GM18508 (cell line): ENCODE results near the gene MLC1.

Experiments used
- ATAC-seq: cut with Tn5 transposase; IDR thresholded peaks from one replicate; pipeline ENCODE4 v1.9.1; 2021; ENCODE audit warnings: moderate number of reproducible peaks; ENCODE audit not compliant: insufficient read depth, unreplicated experiment

The MLC1 gene

GRCh38 chr22:50085211-50085972 is at the start of gene MLC1:
Gene MLC1 (minus strand): TSS chr22:50085426. CDS start chr22:50084902, 524 bp downstream.
- no peak for ATAC-seq

GRCh38 chr22:50134481-50134880 is 49.3 kb upstream of the MLC1 start:
- ATAC-seq = no peak

- ATAC-seq = no peak
Measured at GRCh38 chr22:50131894-50132293, 46.7 kb upstream of the MLC1 start.

DNA sequence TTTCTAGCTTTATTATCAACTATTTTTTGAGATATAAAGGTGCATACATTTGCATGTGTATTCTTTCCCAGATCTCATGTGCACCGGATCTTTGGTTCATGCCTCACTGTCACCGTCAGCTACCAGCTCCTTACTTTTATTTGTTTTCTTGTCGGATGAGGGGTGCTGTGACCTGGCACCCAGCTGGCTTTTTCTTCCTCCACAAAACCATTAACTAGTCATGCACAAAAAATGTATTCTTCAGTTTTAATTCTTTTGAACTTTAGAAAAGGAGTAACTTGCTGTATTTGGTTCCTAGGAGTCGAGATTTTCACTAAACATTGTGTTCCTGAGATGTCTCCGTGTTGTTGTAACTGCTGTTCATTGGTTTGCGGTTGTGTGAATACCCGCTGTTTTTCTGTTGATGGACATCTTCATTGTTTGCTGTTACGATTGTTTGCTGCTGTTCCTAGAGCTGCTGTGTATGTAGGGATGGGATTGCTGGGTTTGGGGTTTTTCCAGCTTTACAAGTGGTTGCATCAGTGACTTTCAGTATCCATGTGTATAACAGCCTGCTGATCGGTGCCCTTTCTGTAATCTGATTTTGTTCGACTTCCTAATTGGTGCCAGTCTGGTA is 44.0 kb upstream of the MLC1 start:
- ATAC-seq = no peak

GRCh38 chr22:50125029-50125428 is 39.8 kb upstream of the MLC1 start:
- ATAC-seq = no peak

DNA sequence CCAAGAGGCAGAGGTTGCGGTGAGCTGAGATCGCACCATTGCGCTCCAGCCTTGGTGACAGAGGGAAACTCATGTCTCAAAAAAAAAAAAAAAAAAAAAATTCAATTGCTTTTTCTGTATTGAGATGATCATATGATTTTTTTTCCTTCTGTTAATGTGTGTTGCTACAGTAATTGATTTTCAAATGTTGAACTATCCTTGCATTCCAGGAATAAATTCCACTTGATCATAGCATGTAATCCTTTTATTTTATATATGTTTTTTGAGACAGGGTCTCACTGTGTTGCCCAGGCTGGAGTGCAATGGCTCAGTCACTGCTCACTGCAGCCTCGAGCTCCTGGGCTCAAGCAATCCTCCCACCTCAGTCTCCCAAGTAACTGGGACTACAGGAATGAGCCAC is 37.9 kb upstream of the MLC1 start:
- no peak for ATAC-seq

- no peak for ATAC-seq
Measured at GRCh38 chr22:50121202-50121740, 36.0 kb upstream of the MLC1 start.

GRCh38 chr22:50119768-50120251 is 34.6 kb upstream of the MLC1 start:
- no peak for ATAC-seq

- ATAC-seq = no peak
Measured at GRCh38 chr22:50119169-50119767, 34.0 kb upstream of the MLC1 start.

DNA sequence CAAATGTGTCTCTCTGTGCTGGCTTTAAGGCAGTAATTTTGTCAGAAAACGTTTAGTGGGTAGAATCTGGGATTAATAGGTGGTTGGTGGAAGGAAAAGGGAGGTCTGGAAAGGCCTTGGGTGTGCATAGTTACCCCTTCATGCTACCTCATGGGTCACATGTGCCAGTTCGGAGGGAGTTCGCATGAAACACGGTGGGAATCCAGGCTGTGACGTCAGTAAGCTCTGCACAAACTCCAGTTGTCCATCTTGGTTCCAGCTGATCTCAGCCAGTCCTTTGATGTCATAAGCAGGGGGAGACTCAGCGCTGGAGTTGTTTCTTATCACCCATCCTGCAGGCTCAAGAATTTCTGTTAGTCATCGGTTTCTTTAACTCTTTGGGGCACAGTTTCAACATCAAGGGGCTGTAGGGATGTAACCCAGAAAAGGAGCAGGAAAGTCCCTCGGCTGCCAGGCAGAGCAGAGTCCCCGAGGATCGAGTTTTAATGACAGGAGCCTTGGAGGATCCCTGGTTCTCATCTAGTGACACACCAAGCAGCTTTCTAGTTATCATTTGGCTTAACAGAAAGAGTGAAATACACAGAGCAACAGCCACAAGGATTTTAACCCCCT is 33.4 kb upstream of the MLC1 start:
- no peak for ATAC-seq

GRCh38 chr22:50118129-50118528 is 32.9 kb upstream of the MLC1 start:
- ATAC-seq = no peak

GRCh38 chr22:50117168-50117762 is 32.0 kb upstream of the MLC1 start:
- no peak for ATAC-seq

DNA sequence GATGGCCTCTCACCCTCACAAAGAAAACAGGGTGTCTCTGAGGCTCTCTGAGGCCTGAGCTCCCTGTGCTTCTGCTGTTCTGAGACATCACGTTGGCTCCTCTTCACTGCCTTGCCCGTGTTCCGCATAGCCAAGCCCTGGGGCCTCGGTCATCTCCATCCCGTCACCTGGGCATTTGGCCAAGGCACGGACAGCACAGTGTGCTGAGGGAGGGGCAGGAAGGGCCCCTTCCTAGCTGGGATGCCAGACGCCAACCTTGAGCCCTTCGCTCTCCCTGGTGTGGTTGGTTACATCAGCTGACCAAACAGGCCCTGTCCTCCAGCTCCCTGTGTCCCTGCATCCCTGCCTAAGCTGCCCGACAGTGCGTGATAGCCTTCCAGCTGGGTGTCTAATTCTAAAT is 30.5 kb upstream of the MLC1 start:
- ATAC-seq = no peak

DNA sequence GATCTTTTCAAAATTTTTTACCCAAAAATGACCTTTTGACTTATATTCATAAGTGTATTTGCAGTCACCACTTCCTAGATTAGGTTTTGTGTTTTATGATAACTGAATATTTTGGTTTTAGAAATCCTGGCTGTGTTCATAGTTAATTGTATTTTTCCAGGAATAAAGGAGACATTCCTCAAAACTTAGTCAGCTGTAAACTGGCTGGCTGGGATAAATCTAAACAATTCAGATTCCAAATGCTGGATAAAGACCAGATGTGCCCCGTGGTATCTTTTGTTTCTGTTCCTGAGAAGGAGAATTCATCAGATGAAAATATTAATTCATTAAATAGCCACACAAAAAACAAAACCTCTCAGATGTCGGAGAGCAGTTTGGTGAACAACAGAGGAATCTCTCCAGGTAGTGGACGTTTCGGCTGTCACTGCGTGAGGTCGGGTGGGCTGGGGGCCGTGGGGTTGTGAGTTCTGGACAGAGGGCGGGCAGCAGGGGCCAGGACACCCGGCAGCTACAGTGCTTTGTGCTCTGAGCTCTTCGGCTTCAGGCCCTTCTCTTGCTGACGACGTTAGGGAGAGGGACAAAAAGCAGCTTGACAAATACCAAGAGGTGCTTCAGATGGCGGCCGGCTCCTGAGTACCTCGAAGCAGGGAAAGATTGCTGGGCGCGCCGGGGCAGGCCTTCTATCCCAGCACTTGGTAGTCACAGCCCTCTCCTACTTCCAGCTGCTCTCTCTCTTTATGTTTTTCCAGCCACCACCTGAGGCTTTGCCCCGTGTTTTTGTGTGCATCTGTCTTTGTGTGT is 29.2 kb upstream of the MLC1 start:
- ATAC-seq = no peak

GRCh38 chr22:50112151-50113118 is 27.2 kb upstream of the MLC1 start:
- no peak for ATAC-seq

- no peak for ATAC-seq
Measured at GRCh38 chr22:50111056-50111455, 25.8 kb upstream of the MLC1 start.

- no peak for ATAC-seq
Measured at GRCh38 chr22:50107529-50107928, 22.3 kb upstream of the MLC1 start.
